Kidney glomerular epithelial cell (primary cell): ENCODE data around the gene ZNF468.
"Not testable (repeated sequence)": the region's sequence is repeated elsewhere in the genome, so short reads cannot be mapped to it uniquely, and the experiment has no call there.

ENCODE experiments used
- DNase-seq: peaks from one replicate; lab custom pipeline; 2025; lab: John Stamatoyannopoulos, UW

ZNF468 gene

DNA sequence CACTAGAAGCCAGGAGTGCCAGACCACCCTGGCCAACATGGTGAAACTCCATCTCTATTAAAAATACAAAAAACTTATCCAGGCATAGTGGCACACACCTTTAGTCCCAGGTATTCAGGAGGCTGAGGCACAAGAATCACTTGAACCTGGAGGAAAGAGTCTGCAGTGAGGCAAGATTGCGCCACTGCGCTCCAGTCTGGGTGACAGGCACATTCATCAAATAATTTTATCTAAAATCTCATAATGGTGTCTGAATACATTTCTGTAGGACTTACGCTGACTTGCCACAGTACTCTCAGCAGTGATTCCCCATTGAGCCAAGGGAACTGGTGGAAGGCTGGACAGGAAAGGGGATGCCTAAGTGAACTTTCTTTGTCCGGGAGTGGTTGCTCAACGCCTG lies 31.7 kb downstream of the ZNF468 start:
- DNase-seq, result no peak

DNA sequence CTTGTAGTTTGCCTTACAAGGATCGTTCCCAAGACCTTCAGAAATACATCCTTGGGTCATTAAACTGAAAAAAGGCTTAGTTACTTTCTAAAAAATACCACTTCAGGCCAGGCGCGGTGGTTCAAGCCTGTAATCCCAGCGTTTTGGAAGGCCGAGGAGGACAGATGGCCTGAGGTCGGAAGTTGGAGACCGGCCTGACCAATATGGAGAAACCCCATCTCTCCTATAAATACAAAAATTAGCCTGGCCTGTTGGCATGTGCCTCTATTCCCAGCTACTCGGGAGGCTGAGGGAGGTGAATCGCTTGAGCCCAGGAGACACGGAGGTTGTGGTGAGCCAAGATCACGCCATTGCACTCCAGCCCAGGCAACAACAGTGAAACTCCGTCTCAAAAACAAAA lies 33.7 kb downstream of the ZNF468 start:
- DNase-seq, result no peak

DNA sequence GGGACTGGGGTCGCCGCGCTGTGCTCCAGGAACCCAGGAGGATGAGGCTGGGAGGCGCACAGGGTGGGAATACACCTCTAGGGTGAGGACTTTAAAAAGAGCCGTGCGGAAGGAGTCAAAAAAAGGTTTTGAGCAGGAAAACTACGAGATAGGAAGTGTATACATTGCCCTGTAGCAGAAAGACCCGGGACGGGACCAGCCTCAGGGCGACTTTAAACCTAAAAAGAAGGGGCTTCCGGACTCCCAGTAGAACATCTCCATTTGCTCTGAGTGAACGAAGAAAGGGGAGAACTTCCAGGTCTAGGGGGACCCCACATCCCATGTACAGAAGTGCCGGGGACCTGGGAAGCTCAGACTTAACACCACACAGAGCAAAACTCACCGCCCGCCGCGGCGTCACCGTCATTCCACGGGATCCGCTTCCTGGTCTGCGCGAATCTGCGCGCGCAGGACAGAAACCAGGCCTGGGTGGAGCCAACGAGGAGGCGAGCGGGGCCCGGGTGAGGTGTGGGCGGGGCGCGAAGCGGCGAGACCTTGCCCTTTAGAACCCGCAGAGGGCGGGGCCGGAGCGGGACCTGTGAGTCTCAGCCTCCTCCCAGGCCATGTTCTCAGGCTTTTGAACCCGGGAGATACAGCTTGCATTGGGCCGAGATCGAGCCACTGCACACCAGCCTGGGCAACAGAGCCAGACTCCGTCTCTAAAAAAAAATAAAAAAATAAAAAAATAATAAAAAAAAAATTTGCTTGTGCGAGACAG lies 36.0 kb downstream of the ZNF468 start, which contains the start of gene ZNF28:
ZNF28 (minus strand) TSS at position 430 of the 757 bp plus-strand sequence. CDS start 3,675 bp downstream, outside the sequence.
- peak; percentile 9 for DNase-seq

DNA sequence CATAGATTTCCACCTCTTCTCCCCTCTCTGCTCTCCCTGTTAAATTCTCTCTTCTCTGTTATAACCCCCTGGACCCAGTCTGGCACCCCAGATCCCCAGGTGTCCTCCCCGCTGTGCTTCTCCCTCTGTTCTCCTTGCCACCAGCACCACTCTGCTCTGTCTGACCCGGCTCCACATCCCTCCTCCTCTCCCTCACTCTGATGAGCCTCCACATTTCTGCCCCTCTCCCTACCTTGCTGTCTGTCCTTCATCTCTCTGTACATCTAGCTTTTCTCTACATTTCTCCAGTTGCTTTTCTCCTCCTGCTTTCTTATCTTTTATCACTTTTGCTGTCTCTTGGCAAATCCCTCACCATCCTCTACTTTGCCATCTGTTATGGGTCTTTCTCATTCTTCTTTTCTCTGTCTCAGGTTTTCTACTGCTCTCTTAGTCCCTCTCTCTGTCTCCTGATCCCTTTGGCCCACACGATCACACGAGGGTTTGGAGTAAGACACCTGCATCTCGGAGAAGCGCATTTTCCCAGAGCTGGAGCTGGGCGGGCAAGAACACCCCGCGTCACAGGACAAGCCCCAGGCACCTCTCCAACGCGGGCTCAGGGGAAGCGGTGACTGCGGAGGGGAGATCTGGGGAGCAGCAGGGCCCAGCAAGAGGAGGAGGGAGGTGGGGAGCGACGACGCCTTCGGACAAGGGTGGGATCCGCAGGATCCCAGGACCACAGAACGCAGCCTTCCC lies 36.8 kb downstream of the ZNF468 start:
- not testable (repeated sequence) for DNase-seq

DNA sequence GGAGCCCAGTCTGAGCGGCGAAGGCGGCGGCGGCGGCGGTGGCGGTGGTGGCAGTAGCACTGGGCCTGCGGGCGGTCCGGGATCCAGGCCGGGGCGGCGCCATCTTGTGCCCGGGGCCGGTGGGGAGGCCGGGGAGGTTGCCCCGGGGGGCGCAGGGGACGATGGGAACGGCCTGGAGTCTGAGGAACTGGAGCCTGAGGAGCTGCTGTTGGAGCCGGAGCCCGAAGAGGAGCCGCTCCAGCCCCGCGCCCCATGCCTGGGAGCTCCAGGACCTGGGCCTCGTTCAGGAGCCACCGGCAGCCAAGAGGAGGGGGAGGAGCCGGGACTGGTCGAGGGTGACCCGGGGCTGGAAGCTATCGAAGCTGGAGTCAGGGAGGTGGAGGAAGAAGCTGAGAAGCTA lies 47.6 kb downstream of the ZNF468 start:
- no peak for DNase-seq

DNA sequence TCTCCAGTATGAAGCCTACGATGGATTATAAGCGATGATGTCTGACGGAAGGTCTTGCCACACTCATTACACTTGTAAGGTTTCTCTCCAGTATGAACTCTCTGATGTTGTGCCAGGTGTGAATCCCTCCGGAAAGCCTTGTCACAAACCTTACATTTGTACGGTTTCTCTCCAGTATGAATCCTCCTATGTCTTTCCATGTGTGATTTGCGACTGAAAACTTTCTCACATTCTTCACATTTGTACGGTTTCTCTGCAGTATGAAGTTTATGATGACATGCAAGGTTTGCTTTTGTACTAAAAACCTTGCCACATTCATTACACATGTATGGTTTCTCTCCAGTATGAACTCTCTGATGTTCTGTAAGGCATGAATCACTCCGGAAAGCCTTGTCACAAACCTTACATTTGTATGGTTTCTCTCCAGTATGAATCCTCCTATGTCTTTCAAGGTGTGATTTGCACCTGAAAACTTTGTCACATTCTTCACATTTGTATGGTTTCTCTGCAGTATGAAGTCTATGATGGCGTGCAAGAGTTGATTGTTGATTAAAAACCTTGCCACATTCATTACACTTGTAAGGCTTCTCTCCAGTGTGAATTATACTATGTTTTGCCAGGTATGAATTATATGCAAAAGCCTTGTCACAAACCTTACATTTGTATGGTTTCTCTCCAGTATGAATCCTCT lies 57.3 kb downstream of the ZNF468 start:
- DNase-seq, result not testable (repeated sequence)

DNA sequence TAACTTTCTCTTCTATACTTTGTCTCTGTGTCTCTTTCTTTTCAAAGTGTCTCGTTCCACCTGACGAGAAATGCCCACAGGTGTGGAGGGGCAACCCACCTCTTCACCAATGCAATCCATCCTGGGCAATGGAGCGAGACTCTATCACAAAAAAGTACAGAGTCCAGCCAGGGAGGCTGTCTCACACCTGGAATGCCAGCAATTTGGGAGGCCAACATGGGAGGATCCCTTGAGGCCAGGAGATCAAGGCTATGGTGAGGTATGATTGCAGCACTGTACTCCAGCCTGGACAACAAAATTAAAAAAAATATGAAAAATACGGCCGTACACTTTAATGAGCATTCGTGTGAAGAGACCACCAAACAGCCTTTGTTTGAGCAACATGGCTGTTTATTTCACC lies 68.0 kb downstream of the ZNF468 start:
- DNase-seq, result no peak
